LNCAP (cell line): ENCODE results near the gene PTGDR.

Experiments
- CTCF ChIP-seq: fragments of 450-650 bp; IDR thresholded peaks from 2 replicates; pipeline ENCODE4 v1.5.1; 2017; ENCODE audit warnings: mild to moderate bottlenecking

Gene PTGDR

GRCh38 chr14:52266179-52266578 is 1.3 kb upstream of the PTGDR start:
- TF ChIP-seq CTCF = no peak

GRCh38 chr14:52266782-52267181 is 716 bp upstream of the PTGDR start:
- no peak for TF ChIP-seq CTCF

- no peak for TF ChIP-seq CTCF
These were observed 972 bp downstream of the PTGDR start for GRCh38 chr14:52268279-52269061.

GRCh38 chr14:52269100-52269499 is 1.6 kb downstream of the PTGDR start:
- no peak for TF ChIP-seq CTCF

GRCh38 chr14:52269982-52270381 is 2.5 kb downstream of the PTGDR start:
- no peak for TF ChIP-seq CTCF

- TF ChIP-seq CTCF = no peak
These were observed 4.0 kb downstream of the PTGDR start for GRCh38 chr14:52271538-52271937.

GRCh38 chr14:52272375-52272774 is 4.9 kb downstream of the PTGDR start:
- peak; percentile 51 for TF ChIP-seq CTCF

GRCh38 chr14:52275372-52275771 is 7.9 kb downstream of the PTGDR start:
- TF ChIP-seq CTCF = no peak
